Lung (tissue), 12 donors: ENCODE results near the gene BMPR2. TPM values are rescaled to one million over a fixed set of nuclear protein-coding genes. Genes with fewer than 3 reads are reported as not detected.
A peak's percentile ranks its signal among the peaks of the same experiment; 100 is the strongest.

Source experiments
- ATAC-seq: fragments of 200-7000 bp; cut with Tn5 transposase; one replicate; pipeline ENCODE4 v1.9.1; 2020; ENCODE audit warnings: moderate number of reproducible peaks; ENCODE audit not compliant: insufficient read depth, low FRiP score
- DNase-seq, 3 donors: peaks; one replicate each; pipeline ENCODE4 v3.0.0-alpha.2; 2013 to 2017
- H3K27ac ChIP-seq, 2 donors: one replicate each; pipeline ENCODE4 v1.5.1; 2013; ENCODE audit warnings: mild to moderate bottlenecking in 2 of 2, moderate library complexity in 2 of 2, control low read depth in 1 of 2, inconsistent platforms in 1 of 2, low read depth in 1 of 2, low read length in 1 of 2
- H3K27me3 ChIP-seq, 3 donors: one replicate each; pipeline ENCODE4 v1.5.1; 2013; ENCODE audit warnings: low read length in 2 of 3; ENCODE audit not compliant: control insufficient read depth in 3 of 3, insufficient read depth in 3 of 3
- H3K36me3 ChIP-seq, 4 donors: one replicate each; pipeline ENCODE4 v1.5.1; 2013; ENCODE audit warnings: low read length in 4 of 4, mild to moderate bottlenecking in 1 of 4, moderate library complexity in 1 of 4; ENCODE audit not compliant: control insufficient read depth in 4 of 4, insufficient read depth in 4 of 4
- H3K4me1 ChIP-seq, 5 donors: one replicate each; pipeline ENCODE4 v1.5.1; 2013; ENCODE audit warnings: low read length in 5 of 5, mild to moderate bottlenecking in 2 of 5, moderate library complexity in 1 of 5; ENCODE audit not compliant: control insufficient read depth in 5 of 5, insufficient read depth in 5 of 5
- H3K4me3 ChIP-seq: one replicate; pipeline ENCODE4 v1.5.1; 2013; ENCODE audit warnings: mild to moderate bottlenecking, control low read depth, moderate library complexity
- H3K9ac ChIP-seq, 2 donors: one replicate each; pipeline ENCODE4 v1.5.1; 2013; ENCODE audit warnings: low read length in 2 of 2, control low read depth in 1 of 2; ENCODE audit not compliant: insufficient read depth in 1 of 2
- H3K9me3 ChIP-seq, 4 donors: one replicate each; pipeline ENCODE4 v1.5.1; 2013; ENCODE audit warnings: low read length in 3 of 4, mild to moderate bottlenecking in 1 of 4, moderate library complexity in 1 of 4; ENCODE audit not compliant: control insufficient read depth in 4 of 4, insufficient read depth in 3 of 4
- CTCF ChIP-seq: IDR thresholded peaks from 2 replicates; pipeline ENCODE4 v1.5.1; 2012; ENCODE audit warnings: mild to moderate bottlenecking; ENCODE audit errors: control extremely low read depth, extremely low read depth
- whole genome bisulfite sequencing, 2 donors: extraction: QIAGEN DNeasy Blood & Tissue Kit; methylation state at CpG; one replicate each; pipeline ENCODE4 v1.1.7; 2013; 5-methylcytosine and 5-hydroxymethylcytosine counted together
- polyA plus RNA-seq, 2 donors: library from polyadenylated mRNA; stranded (reverse); fragments of 200-250 nt; gene quantifications; one replicate each; pipeline ENCODE4 v1.2.1, GENCODE V29; 2013
- total RNA-seq, 2 donors: library from RNA; depleted of rRNA in 1 of 2; stranded (reverse); fragments of >200 nt in 1 of 2; gene quantifications; one replicate each; pipeline ENCODE4 v1.2.1, GENCODE V29; 2014 to 2021
- donor health status: control.
- donor health status: control.
- donor health status: Bipolar disorder and iron deficiency.
- donor health status: healthy.
- donor health status: DM: yes; HTN: yes; CAD: no.

BMPR2 gene
- total and polyA plus RNA-seq, 4 donors, result 11.4 to 107 (median 36.7) TPM

- Histone ChIP-seq H3K9me3 (no peaks in the 10 kb centered on the region), H3K27me3 (no peaks in the 10 kb centered on the region), H3K4me1 (peaks cover 0 to 10% (median 0%) of the 10 kb centered on the region in 5 donors), H3K27ac (no peak overlapping the region), H3K36me3 (peaks cover 0 to 1% (median 0%) of the 10 kb centered on the region in 4 donors), H3K4me3 (no peak overlapping the region), H3K9ac (no peak overlapping the region)
- WGBS, 2 donors, result 83 to 86% methylated on average over 1 of the region's 1 CpG
- DNase-seq, result no peak
- TF ChIP-seq CTCF, result no peak
- no peak for ATAC-seq
These were observed 76.6 kb downstream of the BMPR2 start for GRCh38 chr2:202452744-202453143.

GRCh38 chr2:202454536-202454935, 78.4 kb downstream of the BMPR2 start:
- no peak overlapping the region for H3K27ac ChIP-seq
- peak in 2 of 3 donors; percentile 57 to 67 for DNase-seq
- ATAC-seq, result no peak

GRCh38 chr2:202455114-202455513, 79.0 kb downstream of the BMPR2 start:
- Histone ChIP-seq H3K36me3 (no peaks in the 10 kb centered on the region), H3K27me3 (no peaks in the 10 kb centered on the region), H3K4me1 (peaks cover 0 to 8% (median 0%) of the 10 kb centered on the region in 5 donors), H3K9ac (no peak overlapping the region), H3K9me3 (no peaks in the 10 kb centered on the region), H3K4me3 (no peak overlapping the region), H3K27ac (no peak overlapping the region)
- WGBS, 2 donors, result 91 to 98% methylated on average over 1 of the region's 1 CpG
- no peak for ATAC-seq
- no peak for DNase-seq
- TF ChIP-seq CTCF, result no peak

More at GRCh38 chr2:202454536-202454935, 78.4 kb downstream of the BMPR2 start:
- H3K27me3 ChIP-seq, result no peaks in the 10 kb centered on the region
- H3K4me3 ChIP-seq, result no peak overlapping the region
- 60 to 77% methylated on average over 3 of the region's 3 CpGs for WGBS, 2 donors
- H3K36me3 ChIP-seq, result no peaks in the 10 kb centered on the region
- no peak for TF ChIP-seq CTCF
- no peak overlapping the region for H3K9ac ChIP-seq
- no peaks in the 10 kb centered on the region for H3K9me3 ChIP-seq
- H3K4me1 ChIP-seq, result peaks cover 0 to 10% (median 0%) of the 10 kb centered on the region in 5 donors

- Histone ChIP-seq H3K9ac (no peak overlapping the region), H3K27me3 (no peaks in the 10 kb centered on the region), H3K9me3 (no peaks in the 10 kb centered on the region), H3K4me3 (no peak overlapping the region), H3K4me1 (peaks cover 0 to 1% (median 0%) of the 10 kb centered on the region in 5 donors), H3K36me3 (peaks cover 0 to 4% (median 2%) of the 10 kb centered on the region in 4 donors), H3K27ac (no peak overlapping the region)
- no peak for DNase-seq
- TF ChIP-seq CTCF, result no peak
- 91 to 96% methylated on average over 2 of the region's 2 CpGs for WGBS, 2 donors
- ATAC-seq, result no peak
These were observed 84.0 kb downstream of the BMPR2 start for GRCh38 chr2:202460119-202460518.
